HCEC 1CT (cell line): ENCODE data around the gene SEL1L2.

ENCODE experiments used
- DNase-seq: peaks from one replicate; pipeline ENCODE4 v3.0.0-alpha.2; 2017

SEL1L2 gene

GRCh38 chr20:13862245-13862644 is 128.2 kb downstream of the SEL1L2 start:
- no peak for DNase-seq

GRCh38 chr20:13858871-13859270 is 131.5 kb downstream of the SEL1L2 start:
- DNase-seq = no peak

- no peak for DNase-seq
Observed at GRCh38 chr20:13858439-13858838, 132.0 kb downstream of the SEL1L2 start.

- DNase-seq = no peak
Observed at GRCh38 chr20:13857961-13858360, 132.5 kb downstream of the SEL1L2 start.

GRCh38 chr20:13857304-13857703 is 133.1 kb downstream of the SEL1L2 start:
- DNase-seq = no peak

GRCh38 chr20:13856354-13856753 is 134.1 kb downstream of the SEL1L2 start:
- DNase-seq = no peak

- DNase-seq = no peak
Observed at GRCh38 chr20:13855613-13856012, 134.8 kb downstream of the SEL1L2 start.

- DNase-seq = no peak
Observed at GRCh38 chr20:13852306-13852705, 138.1 kb downstream of the SEL1L2 start.

GRCh38 chr20:13851279-13851678 is 139.1 kb downstream of the SEL1L2 start:
- DNase-seq = no peak

GRCh38 chr20:13844296-13844695 is 146.1 kb downstream of the SEL1L2 start:
- DNase-seq = no peak

- DNase-seq = no peak
Observed at GRCh38 chr20:13841206-13841605, 149.2 kb downstream of the SEL1L2 start.

- no peak for DNase-seq
Observed at GRCh38 chr20:13840093-13840465, 150.3 kb downstream of the SEL1L2 start.

GRCh38 chr20:13839421-13840092 is 150.9 kb downstream of the SEL1L2 start:
- peak; percentile 70 for DNase-seq

GRCh38 chr20:13838664-13839063 is 151.8 kb downstream of the SEL1L2 start:
- no peak for DNase-seq

- DNase-seq = no peak
Observed at GRCh38 chr20:13831476-13831875, 158.9 kb downstream of the SEL1L2 start.

- DNase-seq = no peak
Observed at GRCh38 chr20:13825465-13825864, 164.9 kb downstream of the SEL1L2 start.

- no peak for DNase-seq
Observed at GRCh38 chr20:13824459-13824858, 166.0 kb downstream of the SEL1L2 start.

- DNase-seq = no peak
Observed at GRCh38 chr20:13822459-13822858, 168.0 kb downstream of the SEL1L2 start.

GRCh38 chr20:13821876-13822275 is 168.5 kb downstream of the SEL1L2 start:
- DNase-seq = no peak

- peak; percentile 31 for DNase-seq
Observed at GRCh38 chr20:13819885-13820645, 170.3 kb downstream of the SEL1L2 start.

GRCh38 chr20:13817342-13817741 is 173.1 kb downstream of the SEL1L2 start:
- DNase-seq = peak; percentile 73

GRCh38 chr20:13816757-13817156 is 173.7 kb downstream of the SEL1L2 start:
- DNase-seq = no peak

GRCh38 chr20:13814672-13815071 is 175.7 kb downstream of the SEL1L2 start:
- no peak for DNase-seq

- no peak for DNase-seq
Observed at GRCh38 chr20:13813910-13814309, 176.5 kb downstream of the SEL1L2 start.

GRCh38 chr20:13810446-13810845 is 180.0 kb downstream of the SEL1L2 start:
- no peak for DNase-seq
